Left ventricle myocardium inferior (tissue), 1 donor: ENCODE measurements around the gene AURKA. TPM values are rescaled to one million over a fixed set of nuclear protein-coding genes. Genes with fewer than 3 reads are reported as not detected.

Source experiments
- DNase-seq: peaks from one replicate; pipeline ENCODE4 v3.0.0-alpha.2; 2020
- H3K27ac ChIP-seq: fragments of 200-600 bp; replicated peaks from 2 replicates; pipeline ENCODE4 v1.8.0; 2021
- H3K27me3 ChIP-seq: fragments of 200-600 bp; 2 replicates; pipeline ENCODE4 v1.8.0; 2021; ENCODE audit warnings: low read depth
- H3K36me3 ChIP-seq: fragments of 200-600 bp; 2 replicates; pipeline ENCODE4 v1.8.0; 2021
- H3K4me1 ChIP-seq: fragments of 200-600 bp; 2 replicates; pipeline ENCODE4 v1.8.0; 2021
- H3K4me3 ChIP-seq: fragments of 200-600 bp; 2 replicates; pipeline ENCODE4 v1.8.0; 2021; ENCODE audit warnings: mild to moderate bottlenecking, moderate library complexity
- H3K9me3 ChIP-seq: fragments of 200-600 bp; replicated peaks from 2 replicates; pipeline ENCODE4 v1.8.0; 2021
- intact Hi-C: fragments of 100-400 bp; cut with micrococcal nuclease; formaldehyde crosslinking; loops from one replicate; pipeline ENCODE4 v1.11.0; 2022
- total RNA-seq: library from RNA; stranded (reverse); fragmentation: NEBNext Ultra II Directional; extraction: Animal tissue kit (Norgen Biotek cat#: 25700); gene quantifications from one replicate; pipeline ENCODE4 v1.2.1, GENCODE V29; 2021
- TF ChIP-seq, protein P1 (sequence below): fragments of 200-600 bp; IDR thresholded peaks from 2 replicates; pipeline ENCODE4 v1.8.0; 2021; ENCODE audit warnings: antibody characterized with exemption, mild to moderate bottlenecking, borderline replicate concordance
- donor health status: DM: no; HTN: yes; CAD: no; lungs with severe emphysema.

AURKA gene
- total RNA-seq, 1 donor from 2014 or later, result 7.8 TPM

- H3K27me3 ChIP-seq, result no peaks in the 10 kb centered on the region
- H3K4me3 ChIP-seq, result no peak overlapping the region
- intact Hi-C loops, result no loop called here
- H3K4me1 ChIP-seq, result peaks cover 5% of the 10 kb centered on the region
- TF ChIP-seq, protein P1, sequence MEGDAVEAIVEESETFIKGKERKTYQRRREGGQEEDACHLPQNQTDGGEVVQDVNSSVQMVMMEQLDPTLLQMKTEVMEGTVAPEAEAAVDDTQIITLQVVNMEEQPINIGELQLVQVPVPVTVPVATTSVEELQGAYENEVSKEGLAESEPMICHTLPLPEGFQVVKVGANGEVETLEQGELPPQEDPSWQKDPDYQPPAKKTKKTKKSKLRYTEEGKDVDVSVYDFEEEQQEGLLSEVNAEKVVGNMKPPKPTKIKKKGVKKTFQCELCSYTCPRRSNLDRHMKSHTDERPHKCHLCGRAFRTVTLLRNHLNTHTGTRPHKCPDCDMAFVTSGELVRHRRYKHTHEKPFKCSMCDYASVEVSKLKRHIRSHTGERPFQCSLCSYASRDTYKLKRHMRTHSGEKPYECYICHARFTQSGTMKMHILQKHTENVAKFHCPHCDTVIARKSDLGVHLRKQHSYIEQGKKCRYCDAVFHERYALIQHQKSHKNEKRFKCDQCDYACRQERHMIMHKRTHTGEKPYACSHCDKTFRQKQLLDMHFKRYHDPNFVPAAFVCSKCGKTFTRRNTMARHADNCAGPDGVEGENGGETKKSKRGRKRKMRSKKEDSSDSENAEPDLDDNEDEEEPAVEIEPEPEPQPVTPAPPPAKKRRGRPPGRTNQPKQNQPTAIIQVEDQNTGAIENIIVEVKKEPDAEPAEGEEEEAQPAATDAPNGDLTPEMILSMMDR, result no peak
- DNase-seq, result no peak
- H3K36me3 ChIP-seq, result peaks cover 33% of the 10 kb centered on the region
- no peak overlapping the region for H3K27ac ChIP-seq
- no peaks in the 10 kb centered on the region for H3K9me3 ChIP-seq
These were observed 20.0 kb downstream of the AURKA start for GRCh38 chr20:56371977-56372376.

DNA sequence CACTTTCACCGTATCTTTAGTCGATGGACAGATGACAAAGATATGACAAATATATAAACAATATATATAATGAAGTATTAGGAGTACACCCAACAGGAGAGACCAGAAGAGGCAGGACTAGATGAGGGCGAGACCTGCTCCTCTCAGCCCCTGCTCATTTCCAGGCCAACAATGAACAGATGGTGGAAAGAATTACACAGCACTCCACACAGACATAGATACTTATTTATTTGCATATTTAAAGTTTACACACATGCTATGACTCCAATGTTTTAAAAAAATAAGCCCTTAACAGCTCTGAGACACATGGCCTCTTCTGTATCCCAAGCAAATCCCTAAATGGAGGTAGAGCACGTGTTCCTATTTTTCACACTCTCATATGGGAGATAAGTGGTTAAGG is 22.8 kb downstream of the AURKA start:
- no peak overlapping the region for H3K27ac ChIP-seq
- H3K27me3 ChIP-seq, result no peaks in the 10 kb centered on the region
- TF ChIP-seq, protein P1, result no peak
- intact Hi-C loops, result no loop called here
- H3K9me3 ChIP-seq, result no peaks in the 10 kb centered on the region
- peaks cover 59% of the 10 kb centered on the region for H3K36me3 ChIP-seq
- DNase-seq, result no peak
- peaks cover 5% of the 10 kb centered on the region for H3K4me1 ChIP-seq
- H3K4me3 ChIP-seq, result no peak overlapping the region

DNA sequence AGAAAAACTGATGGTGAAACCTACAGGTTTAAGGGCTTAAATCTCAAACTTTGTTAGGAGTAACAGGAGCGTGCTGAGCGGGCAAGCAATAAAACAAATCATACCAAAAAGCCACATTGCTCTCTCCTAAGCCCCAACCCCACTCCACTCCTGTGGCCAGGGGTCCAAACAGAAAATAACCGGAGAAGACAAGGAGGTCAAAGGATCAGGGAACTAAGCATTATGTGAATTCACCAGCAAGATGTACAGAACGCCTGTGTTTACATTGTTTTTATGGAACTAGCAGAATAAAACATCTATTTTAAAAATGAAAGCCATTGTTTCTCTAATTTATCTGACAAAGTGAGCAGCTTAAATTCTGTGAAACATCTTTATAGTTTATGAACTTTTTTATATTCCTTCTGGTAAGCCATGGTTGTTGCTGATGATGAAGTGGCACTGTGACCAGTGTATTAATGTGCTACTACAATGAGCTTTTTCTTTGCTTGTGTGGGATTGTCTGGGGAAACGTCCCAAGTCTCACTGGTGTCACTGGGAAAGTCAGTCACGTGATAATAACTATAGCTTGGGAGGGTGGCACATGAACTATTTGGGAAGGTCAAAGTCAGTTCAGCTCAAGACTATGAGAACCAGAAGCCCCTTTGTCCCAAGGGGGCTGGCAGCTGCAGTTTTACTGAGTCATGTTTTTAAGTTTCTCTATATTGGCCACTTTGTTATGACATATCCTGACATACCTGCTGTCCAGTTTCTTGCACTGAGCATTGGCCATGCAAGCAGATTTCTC is 23.5 kb downstream of the AURKA start:
- Histone ChIP-seq H3K4me1 (peaks cover 8% of the 10 kb centered on the region), H3K4me3 (no peak overlapping the region), H3K27ac (no peak overlapping the region), H3K27me3 (no peaks in the 10 kb centered on the region), H3K9me3 (no peaks in the 10 kb centered on the region), H3K36me3 (peaks cover 59% of the 10 kb centered on the region)
- DNase-seq, result no peak
- intact Hi-C loops, result no loop called here
- TF ChIP-seq, protein P1, result no peak

DNA sequence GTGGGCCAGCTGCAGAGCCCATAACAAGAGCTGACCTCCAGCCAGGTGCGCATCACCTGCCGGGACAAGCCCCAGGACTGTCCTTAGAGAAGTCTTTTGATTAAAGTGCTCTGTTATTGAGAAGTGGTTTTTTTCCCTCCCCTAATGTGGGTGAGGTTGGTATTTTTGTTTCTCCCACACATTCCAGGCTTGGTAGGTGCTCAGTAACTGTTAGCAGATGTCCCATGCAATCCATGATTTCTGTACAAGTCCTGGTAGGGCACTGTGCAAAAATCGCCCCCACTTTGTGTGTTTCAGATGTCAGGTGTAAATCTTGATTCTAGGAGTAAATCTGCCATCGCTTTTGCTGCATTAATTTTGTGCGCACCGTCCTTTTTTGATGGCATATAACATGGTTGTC is 28.5 kb downstream of the AURKA start:
- no peak for DNase-seq
- Histone ChIP-seq H3K27ac (no peak overlapping the region), H3K36me3 (peaks cover 41% of the 10 kb centered on the region), H3K4me1 (peaks cover 47% of the 10 kb centered on the region), H3K9me3 (no peaks in the 10 kb centered on the region), H3K27me3 (no peaks in the 10 kb centered on the region), H3K4me3 (no peak overlapping the region)
- TF ChIP-seq, protein P1, result no peak
- intact Hi-C loops, result no loop called here

DNA sequence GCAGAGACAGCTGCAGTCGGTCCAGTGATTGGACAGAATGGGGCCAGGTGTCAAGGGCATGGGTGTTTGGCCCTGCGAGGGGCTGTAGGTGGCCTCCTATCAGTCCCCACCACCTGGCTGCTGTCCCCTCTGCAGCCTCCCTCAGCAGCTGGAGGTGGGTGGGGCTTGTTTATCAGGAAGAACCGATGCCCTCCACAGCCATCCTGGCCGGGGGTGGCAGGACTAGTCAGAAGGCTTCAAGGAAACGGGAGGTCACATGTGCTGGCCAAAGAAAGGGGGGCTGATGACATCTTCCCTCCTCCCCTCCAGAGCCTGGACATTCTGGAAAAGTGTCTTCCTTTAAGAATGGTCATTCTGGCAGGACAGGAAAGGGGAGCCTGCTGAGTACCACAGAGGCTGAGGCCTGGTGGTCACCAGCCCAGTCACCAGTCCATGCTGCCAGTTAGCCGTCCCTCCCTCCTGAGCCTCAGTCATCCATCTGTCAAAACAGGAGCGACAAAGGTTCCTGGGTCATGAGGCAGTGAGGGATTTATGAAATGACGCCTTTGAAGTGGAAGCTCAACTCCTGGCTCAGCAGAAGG is 29.1 kb downstream of the AURKA start:
- Histone ChIP-seq H3K27ac (no peak overlapping the region), H3K4me1 (peaks cover 50% of the 10 kb centered on the region), H3K9me3 (no peaks in the 10 kb centered on the region), H3K36me3 (peaks cover 35% of the 10 kb centered on the region), H3K4me3 (no peak overlapping the region), H3K27me3 (no peaks in the 10 kb centered on the region)
- TF ChIP-seq, protein P1, result no peak
- intact Hi-C loops, result no loop called here
- DNase-seq, result no peak
